Measurements from ENCODE around the gene CCND1.

Gene CCND1

GRCh38 chr11:69664103-69664775 is 23.3 kb downstream of the CCND1 start:
- FAIRE-seq (no peak), DNase-seq (ENCODE audit: insufficient read length, low spot score) (no peak)

GRCh38 chr11:69664901-69665300 is 23.9 kb downstream of the CCND1 start:
- no peak for FAIRE-seq
- DNase-seq (ENCODE audit: insufficient read length, low spot score) = no peak

- no peak for FAIRE-seq
- no peak for DNase-seq (ENCODE audit: insufficient read length, low spot score)
Observed at GRCh38 chr11:69665669-69666068, 24.7 kb downstream of the CCND1 start.

GRCh38 chr11:69666261-69666660 is 25.3 kb downstream of the CCND1 start:
- no peak for DNase-seq (ENCODE audit: insufficient read length, low spot score)
- FAIRE-seq = no peak

GRCh38 chr11:69666752-69667536 is 26.0 kb downstream of the CCND1 start:
- DNase-seq (ENCODE audit: insufficient read length, low spot score) (no peak), FAIRE-seq (no peak)

- DNase-seq (ENCODE audit: insufficient read length, low spot score) (no peak), FAIRE-seq (no peak)
Observed at GRCh38 chr11:69667619-69668604, 27.0 kb downstream of the CCND1 start.

- FAIRE-seq = no peak
- DNase-seq (ENCODE audit: insufficient read length, low spot score) = no peak
Observed at GRCh38 chr11:69669486-69669885, 28.5 kb downstream of the CCND1 start.

GRCh38 chr11:69670158-69670845 is 29.3 kb downstream of the CCND1 start:
- peak; percentile 93 for DNase-seq (ENCODE audit: insufficient read length, low spot score)
- peak; percentile 83 for FAIRE-seq

GRCh38 chr11:69671734-69672465 is 30.9 kb downstream of the CCND1 start:
- FAIRE-seq = no peak
- DNase-seq (ENCODE audit: insufficient read length, low spot score) = no peak

- FAIRE-seq (no peak), DNase-seq (ENCODE audit: insufficient read length, low spot score) (peak; percentile 25)
Observed at GRCh38 chr11:69674267-69674885, 33.4 kb downstream of the CCND1 start.

- DNase-seq (ENCODE audit: insufficient read length, low spot score) = peak; percentile 99
- peak; percentile 99 for FAIRE-seq
Observed at GRCh38 chr11:69674886-69675714, 34.1 kb downstream of the CCND1 start, which contains the start of gene LTO1. Gene LTO1 (minus strand): TSS chr11:69675353. CDS start chr11:69675239, 114 bp downstream.

- DNase-seq (ENCODE audit: insufficient read length, low spot score) (no peak), FAIRE-seq (no peak)
Observed at GRCh38 chr11:69677749-69678148, 36.8 kb downstream of the CCND1 start.

- peak; percentile 93 for FAIRE-seq
Observed at GRCh38 chr11:69680688-69681087, 39.7 kb downstream of the CCND1 start.

GRCh38 chr11:69682221-69682620 is 41.3 kb downstream of the CCND1 start:
- DNase-seq (ENCODE audit: insufficient read length, low spot score) (no peak), FAIRE-seq (no peak)

More at GRCh38 chr11:69680688-69681087, 39.7 kb downstream of the CCND1 start:
- DNase-seq (ENCODE audit: insufficient read length, low spot score) = no peak

- FAIRE-seq (no peak), DNase-seq (ENCODE audit: insufficient read length, low spot score) (no peak)
Observed at GRCh38 chr11:69682681-69683326, 41.8 kb downstream of the CCND1 start.

GRCh38 chr11:69683764-69684333 is 42.9 kb downstream of the CCND1 start:
- FAIRE-seq (no peak), DNase-seq (ENCODE audit: insufficient read length, low spot score) (no peak)

- FAIRE-seq = no peak
- DNase-seq (ENCODE audit: insufficient read length, low spot score) = no peak
Observed at GRCh38 chr11:69684651-69685050, 43.7 kb downstream of the CCND1 start.
